Mesothelial cell of epicardium (in vitro differentiated cells): ENCODE results near the gene GALNT13. TPM values are rescaled to one million over a fixed set of nuclear protein-coding genes. Genes with fewer than 3 reads are reported as not detected.

ENCODE experiments used
- DNase-seq, 2 experiments: peaks; one replicate each; pipeline ENCODE4 v3.0.0; 2021; ENCODE audit warnings: low spot score in 2 of 2; ENCODE audit not compliant: unreplicated experiment in 2 of 2
- H3K27ac Mint-ChIP-seq: 2 replicates; pipeline ENCODE4 v1.8.0; 2021; ENCODE audit warnings: mixed read lengths
- H3K27me3 Mint-ChIP-seq: 2 replicates; pipeline ENCODE4 v1.8.0; 2021; ENCODE audit warnings: low read depth, mixed read lengths
- H3K36me3 Mint-ChIP-seq: 2 replicates; pipeline ENCODE4 v1.8.0; 2021; ENCODE audit warnings: mixed read lengths
- H3K4me1 Mint-ChIP-seq: 2 replicates; pipeline ENCODE4 v1.8.0; 2021; ENCODE audit warnings: mixed read lengths
- H3K4me3 Mint-ChIP-seq: 2 replicates; pipeline ENCODE4 v1.8.0; 2021; ENCODE audit warnings: mild to moderate bottlenecking, moderate library complexity, mixed read lengths
- H3K9me3 Mint-ChIP-seq: 2 replicates; pipeline ENCODE4 v1.8.0; 2021; ENCODE audit warnings: mixed read lengths
- CTCF ChIP-seq: fragments of 200-600 bp; sonication (generic); IDR thresholded peaks from one replicate; pipeline ENCODE4 v1.5.0; 2021; ENCODE audit warnings: antibody characterized with exemption; ENCODE audit not compliant: unreplicated experiment
- total RNA-seq: library from RNA; stranded (reverse); gene quantifications from 3 replicates; pipeline ENCODE4 v1.2.1, GENCODE V29; 2021

The GALNT13 gene
- total RNA-seq, 1 donor from 2014 or later = 15.8 TPM

GRCh38 chr2:154425994-154426393 is 554.3 kb downstream of the GALNT13 start:
- Mint-ChIP-seq H3K9me3 (peaks cover 11% of the 10 kb centered on the region), H3K4me3 (no peak overlapping the region), H3K36me3 (no peaks in the 10 kb centered on the region), H3K27me3 (peaks cover 9% of the 10 kb centered on the region), H3K4me1 (no peaks in the 10 kb centered on the region), H3K27ac (no peak overlapping the region)
- TF ChIP-seq CTCF = no peak
- DNase-seq = no peak

GRCh38 chr2:154427453-154427852 is 555.7 kb downstream of the GALNT13 start:
- Mint-ChIP-seq H3K9me3 (peaks cover 15% of the 10 kb centered on the region), H3K4me1 (no peaks in the 10 kb centered on the region), H3K27me3 (peaks cover 8% of the 10 kb centered on the region), H3K4me3 (no peak overlapping the region), H3K27ac (no peak overlapping the region), H3K36me3 (peaks cover 2% of the 10 kb centered on the region)
- no peak for DNase-seq
- no peak for TF ChIP-seq CTCF

- Mint-ChIP-seq H3K4me3 (no peak overlapping the region), H3K9me3 (peaks cover 15% of the 10 kb centered on the region), H3K36me3 (peaks cover 2% of the 10 kb centered on the region), H3K4me1 (no peaks in the 10 kb centered on the region), H3K27ac (no peak overlapping the region), H3K27me3 (peaks cover 8% of the 10 kb centered on the region)
- no peak for DNase-seq
- TF ChIP-seq CTCF = no peak
Observed at GRCh38 chr2:154428022-154428421, 556.3 kb downstream of the GALNT13 start.

- H3K9me3 Mint-ChIP-seq = peaks cover 19% of the 10 kb centered on the region
- no peak overlapping the region for H3K4me3 Mint-ChIP-seq
- DNase-seq = no peak
- TF ChIP-seq CTCF = no peak
- H3K36me3 Mint-ChIP-seq = peaks cover 2% of the 10 kb centered on the region
- H3K27ac Mint-ChIP-seq = no peak overlapping the region
- no peaks in the 10 kb centered on the region for H3K27me3 Mint-ChIP-seq
- no peaks in the 10 kb centered on the region for H3K4me1 Mint-ChIP-seq
Observed at GRCh38 chr2:154433010-154433409, 561.3 kb downstream of the GALNT13 start.

- Mint-ChIP-seq H3K4me3 (no peak overlapping the region), H3K4me1 (no peaks in the 10 kb centered on the region), H3K27me3 (no peaks in the 10 kb centered on the region), H3K36me3 (no peaks in the 10 kb centered on the region), H3K9me3 (peaks cover 4% of the 10 kb centered on the region), H3K27ac (no peak overlapping the region)
- DNase-seq = no peak
- TF ChIP-seq CTCF = no peak
Observed at GRCh38 chr2:154437104-154437503, 565.4 kb downstream of the GALNT13 start.

- TF ChIP-seq CTCF = no peak
- Mint-ChIP-seq H3K36me3 (no peaks in the 10 kb centered on the region), H3K27ac (no peak overlapping the region), H3K27me3 (no peaks in the 10 kb centered on the region), H3K4me3 (no peak overlapping the region), H3K4me1 (no peaks in the 10 kb centered on the region), H3K9me3 (no peaks in the 10 kb centered on the region)
- DNase-seq = no peak
Observed at GRCh38 chr2:154439156-154439555, 567.4 kb downstream of the GALNT13 start.
